GM19452 (cell line): ENCODE results near the gene MARCHF7.
"Not testable (repeated sequence)": the region's sequence is repeated elsewhere in the genome, so short reads cannot be mapped to it uniquely, and the experiment has no call there.

ENCODE experiments used
- ATAC-seq: cut with Tn5 transposase; IDR thresholded peaks from one replicate; pipeline ENCODE4 v1.9.1; 2021; ENCODE audit not compliant: unreplicated experiment

Gene MARCHF7

GRCh38 chr2:159716857-159717256, 4.6 kb downstream of the MARCHF7 start:
- ATAC-seq = no peak

- ATAC-seq = no peak
Observed at GRCh38 chr2:159720676-159721075, 8.4 kb downstream of the MARCHF7 start.

GRCh38 chr2:159722580-159722979, 10.3 kb downstream of the MARCHF7 start:
- no peak for ATAC-seq

- not testable (repeated sequence) for ATAC-seq
Observed at GRCh38 chr2:159724795-159725572, 12.7 kb downstream of the MARCHF7 start.

GRCh38 chr2:159725713-159726112, 13.4 kb downstream of the MARCHF7 start:
- no peak for ATAC-seq

GRCh38 chr2:159728629-159729028, 16.3 kb downstream of the MARCHF7 start:
- no peak for ATAC-seq

- no peak for ATAC-seq
Observed at GRCh38 chr2:159735648-159736047, 23.3 kb downstream of the MARCHF7 start.

- ATAC-seq = no peak
Observed at GRCh38 chr2:159736048-159736447, 23.7 kb downstream of the MARCHF7 start.

- no peak for ATAC-seq
Observed at GRCh38 chr2:159737292-159737916, 25.1 kb downstream of the MARCHF7 start.

GRCh38 chr2:159737917-159738296, 25.6 kb downstream of the MARCHF7 start:
- ATAC-seq = no peak

GRCh38 chr2:159738509-159739390, 26.4 kb downstream of the MARCHF7 start:
- no peak for ATAC-seq

GRCh38 chr2:159742846-159743245, 30.5 kb downstream of the MARCHF7 start:
- no peak for ATAC-seq

GRCh38 chr2:159744363-159744762, 32.1 kb downstream of the MARCHF7 start:
- ATAC-seq = no peak

GRCh38 chr2:159745237-159745636, 32.9 kb downstream of the MARCHF7 start:
- not testable (repeated sequence) for ATAC-seq

GRCh38 chr2:159748089-159748488, 35.8 kb downstream of the MARCHF7 start:
- no peak for ATAC-seq

GRCh38 chr2:159750873-159751272, 38.6 kb downstream of the MARCHF7 start:
- no peak for ATAC-seq

- no peak for ATAC-seq
Observed at GRCh38 chr2:159753797-159754196, 41.5 kb downstream of the MARCHF7 start.

GRCh38 chr2:159755014-159755413, 42.7 kb downstream of the MARCHF7 start:
- ATAC-seq = no peak

GRCh38 chr2:159755788-159756187, 43.5 kb downstream of the MARCHF7 start:
- no peak for ATAC-seq

GRCh38 chr2:159758239-159758638, 45.9 kb downstream of the MARCHF7 start:
- ATAC-seq = no peak

- no peak for ATAC-seq
Observed at GRCh38 chr2:159758686-159759085, 46.4 kb downstream of the MARCHF7 start.

- ATAC-seq = no peak
Observed at GRCh38 chr2:159759577-159759976, 47.3 kb downstream of the MARCHF7 start.
